Hepatocyte (in vitro differentiated cells): Measurements from ENCODE around the gene CCDC3. TPM values are rescaled to one million over a fixed set of nuclear protein-coding genes. Genes with fewer than 3 reads are reported as not detected.
"Not testable (repeated sequence)": the region's sequence is repeated elsewhere in the genome, so short reads cannot be mapped to it uniquely, and the experiment has no call there.

ENCODE experiments used
- DNase-seq: peaks from one replicate; pipeline ENCODE4 v3.0.0-alpha.2; 2016; ENCODE audit warnings: low spot score
- H2AFZ ChIP-seq: fragments of 200-600 bp; sonication (generic); 2 replicates; pipeline ENCODE4 v1.6.0; 2016; ENCODE audit warnings: antibody characterized with exemption, mild to moderate bottlenecking
- H3K27ac ChIP-seq: fragments of 200-600 bp; sonication (generic); 2 replicates; pipeline ENCODE4 v1.5.1; 2016; ENCODE audit warnings: mild to moderate bottlenecking
- H3K27me3 ChIP-seq: fragments of 200-600 bp; sonication (generic); 2 replicates; pipeline ENCODE4 v1.6.1; 2016
- H3K36me3 ChIP-seq: fragments of 200-600 bp; sonication (generic); replicated peaks from 2 replicates; pipeline ENCODE4 v1.5.1; 2016; ENCODE audit warnings: low read depth; ENCODE audit not compliant: insufficient read depth
- H3K4me1 ChIP-seq: fragments of 200-600 bp; sonication (generic); 2 replicates; pipeline ENCODE4 v1.5.1; 2016; ENCODE audit warnings: mild to moderate bottlenecking, moderate library complexity; ENCODE audit not compliant: insufficient read depth
- H3K4me2 ChIP-seq: fragments of 200-600 bp; sonication (generic); 2 replicates; pipeline ENCODE4 v1.6.0; 2016
- H3K4me3 ChIP-seq: fragments of 200-600 bp; sonication (generic); 2 replicates; pipeline ENCODE4 v1.5.1; 2016; ENCODE audit warnings: mild to moderate bottlenecking
- H3K79me2 ChIP-seq: fragments of 200-600 bp; sonication (generic); 2 replicates; pipeline ENCODE4 v1.6.0; 2017; ENCODE audit warnings: mild to moderate bottlenecking
- H3K9me2 ChIP-seq: fragments of 200-600 bp; sonication (generic); replicated peaks from 2 replicates; pipeline ENCODE4 v1.6.0; 2017; ENCODE audit warnings: mild to moderate bottlenecking; ENCODE audit not compliant: insufficient read depth
- H3K9me3 ChIP-seq: fragments of 200-600 bp; sonication (generic); 2 replicates; pipeline ENCODE4 v1.5.1; 2016; ENCODE audit warnings: low read depth, mild to moderate bottlenecking
- H4K20me1 ChIP-seq: fragments of 200-600 bp; sonication (generic); 2 replicates; pipeline ENCODE4 v1.6.0; 2016; ENCODE audit warnings: mild to moderate bottlenecking; ENCODE audit not compliant: insufficient read depth, poor library complexity, severe bottlenecking
- EZH2 ChIP-seq: fragments of 200-600 bp; sonication (generic); IDR thresholded peaks from 2 replicates; pipeline ENCODE4 v1.6.1; 2016; ENCODE audit warnings: antibody characterized with exemption, mild to moderate bottlenecking, borderline replicate concordance
- EZH2phosphoT487 ChIP-seq: fragments of 200-600 bp; sonication (generic); IDR thresholded peaks from one replicate; pipeline ENCODE4 v1.6.1; 2018; ENCODE audit warnings: antibody characterized with exemption, mild to moderate bottlenecking, low read depth, moderate library complexity; ENCODE audit not compliant: unreplicated experiment, severe bottlenecking
- WGBS: methylation state at CpG from one replicate; pipeline ENCODE4 v1.1.6; 2016; ENCODE audit warnings: low lambda C conversion rate; ENCODE audit errors: missing lambda C conversion rate; 5-methylcytosine and 5-hydroxymethylcytosine counted together
- polyA plus RNA-seq: library from polyadenylated mRNA; unstranded; fragments of >200 nt; fragmentation: Nextera tagmentation; extraction: Ambion mirVana; gene quantifications from 2 replicates; pipeline ENCODE4 v1.2.1, GENCODE V29; 2016
- total RNA-seq: library from RNA; depleted of rRNA; stranded (reverse); fragments of >200 nt; gene quantifications from 2 replicates; pipeline ENCODE4 v1.2.3, GENCODE V29; 2014
- TF ChIP-seq, protein P1 (sequence below): fragments of 200-600 bp; sonication (generic); IDR thresholded peaks from 2 replicates; pipeline ENCODE4 v1.5.1; 2016; ENCODE audit warnings: antibody characterized with exemption, mild to moderate bottlenecking; ENCODE audit not compliant: poor library complexity

The CCDC3 gene
- total and polyA plus RNA-seq, 2 experiments from 2014 or later: 10.4 to 10.5 TPM

DNA sequence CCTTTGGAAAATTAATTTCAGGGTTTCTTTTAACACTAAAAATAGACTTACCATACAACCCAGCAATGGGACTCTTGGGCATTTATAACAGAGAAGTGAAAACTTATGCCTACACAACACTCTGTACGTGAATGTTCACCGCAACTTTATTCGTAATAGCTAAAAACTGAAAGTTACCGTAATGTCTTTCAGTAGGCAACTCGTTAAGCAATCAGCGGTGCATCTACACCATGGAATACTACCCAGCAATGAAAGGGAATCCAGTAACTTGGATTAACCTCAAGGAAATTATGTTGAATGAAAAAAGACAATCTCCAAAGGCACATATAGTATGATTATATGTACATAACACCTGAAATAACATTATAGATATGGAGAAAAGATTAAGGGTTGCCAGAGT, 16.2 kb downstream of the CCDC3 start:
- Histone ChIP-seq H3K9me2 (no peaks in the 10 kb centered on the region), H3K4me1 (no peaks in the 10 kb centered on the region), H3K4me3 (no peak overlapping the region), H3K36me3 (no peaks in the 10 kb centered on the region), H3K27ac (no peak overlapping the region), H3K79me2 (no peaks in the 10 kb centered on the region), H3K4me2 (no peak overlapping the region), H4K20me1 (no peaks in the 10 kb centered on the region), H3K9me3 (no peaks in the 10 kb centered on the region), H3K27me3 (no peaks in the 10 kb centered on the region), H2AFZ (no peak overlapping the region)
- TF ChIP-seq, protein P1, sequence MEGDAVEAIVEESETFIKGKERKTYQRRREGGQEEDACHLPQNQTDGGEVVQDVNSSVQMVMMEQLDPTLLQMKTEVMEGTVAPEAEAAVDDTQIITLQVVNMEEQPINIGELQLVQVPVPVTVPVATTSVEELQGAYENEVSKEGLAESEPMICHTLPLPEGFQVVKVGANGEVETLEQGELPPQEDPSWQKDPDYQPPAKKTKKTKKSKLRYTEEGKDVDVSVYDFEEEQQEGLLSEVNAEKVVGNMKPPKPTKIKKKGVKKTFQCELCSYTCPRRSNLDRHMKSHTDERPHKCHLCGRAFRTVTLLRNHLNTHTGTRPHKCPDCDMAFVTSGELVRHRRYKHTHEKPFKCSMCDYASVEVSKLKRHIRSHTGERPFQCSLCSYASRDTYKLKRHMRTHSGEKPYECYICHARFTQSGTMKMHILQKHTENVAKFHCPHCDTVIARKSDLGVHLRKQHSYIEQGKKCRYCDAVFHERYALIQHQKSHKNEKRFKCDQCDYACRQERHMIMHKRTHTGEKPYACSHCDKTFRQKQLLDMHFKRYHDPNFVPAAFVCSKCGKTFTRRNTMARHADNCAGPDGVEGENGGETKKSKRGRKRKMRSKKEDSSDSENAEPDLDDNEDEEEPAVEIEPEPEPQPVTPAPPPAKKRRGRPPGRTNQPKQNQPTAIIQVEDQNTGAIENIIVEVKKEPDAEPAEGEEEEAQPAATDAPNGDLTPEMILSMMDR: no peak
- TF ChIP-seq EZH2: no peak
- no peak for TF ChIP-seq EZH2phosphoT487
- WGBS: 96% methylated on average over 6 of the region's 6 CpGs
- no peak for DNase-seq

DNA sequence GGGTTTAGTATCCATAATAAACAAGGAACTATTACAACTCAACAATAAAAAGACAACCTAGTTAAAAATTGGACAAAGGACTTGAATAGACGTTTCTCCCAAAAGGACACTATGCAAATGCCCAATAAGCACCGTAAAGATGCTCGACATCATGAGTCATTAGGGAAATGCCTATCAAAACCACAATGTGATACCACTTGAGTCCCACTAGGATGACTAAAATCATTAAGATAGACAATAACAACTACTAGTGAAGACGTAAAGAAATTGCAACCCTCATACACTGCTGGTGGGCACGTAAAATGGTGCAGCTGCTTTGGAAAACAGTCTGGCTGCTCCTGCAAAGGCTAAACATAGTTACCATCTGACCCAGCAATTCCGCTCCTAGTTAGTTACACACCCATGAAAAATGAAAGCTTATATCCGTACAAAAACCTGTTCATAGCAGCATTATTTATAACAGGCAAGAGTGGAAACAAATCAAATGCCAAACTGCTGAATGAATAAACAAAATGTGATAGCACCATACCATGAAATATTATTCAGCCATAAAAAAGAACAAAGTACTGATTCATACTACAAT, 17.3 kb downstream of the CCDC3 start:
- Histone ChIP-seq H3K4me3 (no peak overlapping the region), H3K79me2 (no peaks in the 10 kb centered on the region), H3K4me1 (peaks cover 7% of the 10 kb centered on the region), H3K27ac (no peak overlapping the region), H4K20me1 (no peaks in the 10 kb centered on the region), H3K9me2 (no peaks in the 10 kb centered on the region), H2AFZ (no peak overlapping the region), H3K27me3 (no peaks in the 10 kb centered on the region), H3K36me3 (no peaks in the 10 kb centered on the region), H3K9me3 (no peaks in the 10 kb centered on the region), H3K4me2 (no peak overlapping the region)
- TF ChIP-seq, protein P1: no peak
- TF ChIP-seq EZH2phosphoT487: no peak
- TF ChIP-seq EZH2: no peak
- 89% methylated on average over 7 of the region's 7 CpGs for WGBS
- DNase-seq: no peak

DNA sequence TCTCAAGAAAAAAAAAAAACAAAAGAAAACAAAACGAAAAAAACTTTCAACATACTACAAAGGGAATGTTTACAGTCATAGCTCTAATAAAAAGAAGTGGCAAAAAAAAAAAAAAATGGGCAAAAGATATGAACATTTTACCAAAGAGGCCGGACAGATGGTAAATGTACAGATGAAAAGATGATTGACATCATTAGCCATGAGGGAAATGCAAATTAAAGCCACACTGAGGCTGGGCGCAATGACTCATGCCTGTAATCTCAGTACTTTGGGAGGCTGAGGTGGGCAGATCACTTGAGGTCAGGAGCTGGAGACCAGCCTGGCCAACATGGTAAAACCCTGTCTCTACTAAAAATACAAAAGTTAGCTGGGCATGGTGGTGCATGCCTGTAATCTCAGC, 17.9 kb downstream of the CCDC3 start:
- H3K27me3 ChIP-seq, H3K4me3 ChIP-seq, H3K36me3 ChIP-seq, H2AFZ ChIP-seq, H3K27ac ChIP-seq, H3K4me1 ChIP-seq, H3K9me3 ChIP-seq, H3K4me2 ChIP-seq, H3K9me2 ChIP-seq, H3K79me2 ChIP-seq, DNase-seq, H4K20me1 ChIP-seq: not testable (repeated sequence)
- WGBS: 86% methylated on average over 3 of the region's 3 CpGs

DNA sequence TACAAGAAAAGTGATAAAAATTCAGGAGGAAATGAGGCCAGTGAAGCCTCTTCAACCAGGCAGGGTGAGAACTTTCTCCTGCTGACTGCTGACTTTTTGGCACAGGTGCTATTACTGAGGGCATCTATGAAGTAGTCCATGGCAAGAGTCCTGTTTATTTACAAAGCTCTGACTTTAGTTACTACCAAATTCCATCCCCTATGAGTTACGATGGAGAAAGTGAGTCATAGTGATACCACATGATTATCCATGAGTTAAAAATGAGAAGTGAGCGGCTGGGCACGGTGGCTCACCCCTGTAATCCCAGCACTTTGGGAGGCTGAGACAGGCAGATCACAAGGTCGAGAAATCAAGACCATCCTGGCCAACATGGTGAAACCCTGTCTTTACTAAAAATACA, 19.9 kb downstream of the CCDC3 start:
- no peaks in the 10 kb centered on the region for H3K36me3 ChIP-seq
- H3K4me1 ChIP-seq: peaks cover 7% of the 10 kb centered on the region
- no peaks in the 10 kb centered on the region for H3K9me2 ChIP-seq
- no peaks in the 10 kb centered on the region for H4K20me1 ChIP-seq
- no peak overlapping the region for H3K27ac ChIP-seq
- DNase-seq: no peak
- H3K4me2 ChIP-seq: no peak overlapping the region
- H3K4me3 ChIP-seq: no peak overlapping the region
- WGBS: 76% methylated on average over 4 of the region's 4 CpGs
- no peaks in the 10 kb centered on the region for H3K9me3 ChIP-seq
- H3K27me3 ChIP-seq: no peaks in the 10 kb centered on the region
- H2AFZ ChIP-seq: no peak overlapping the region
- TF ChIP-seq EZH2phosphoT487: no peak
- TF ChIP-seq, protein P1: no peak
- TF ChIP-seq EZH2: no peak
- H3K79me2 ChIP-seq: no peaks in the 10 kb centered on the region
